Spleen (tissue), 7 donors: ENCODE results near the gene DPY19L3.

Source experiments
- CTCF ChIP-seq, 11 experiments: fragments of 200-600 bp in 7 of 11; fragments of 450-650 bp in 4 of 11; sonication (generic) in 4 of 11; IDR thresholded peaks in 8 of 11; conservative IDR thresholded peaks in 3 of 11; 1 replicate in 7 of 11; 2 replicates in 4 of 11; pipeline versions ENCODE4 v1.4.0 to v1.8.0; 2016 to 2021; ENCODE audit warnings: antibody characterized with exemption in 11 of 11, inconsistent platforms in 4 of 11, mild to moderate bottlenecking in 1 of 11
- POLR2A ChIP-seq, 3 donors: fragments of 450-650 bp; IDR thresholded peaks; one replicate each; pipeline ENCODE4 v1.5.1; 2017; ENCODE audit warnings: antibody characterized with exemption in 3 of 3, mild to moderate bottlenecking in 1 of 3
- POLR2AphosphoS5 ChIP-seq, 3 donors: sonication (generic); formaldehyde crosslinking; IDR thresholded peaks; one replicate each; pipeline ENCODE4 v1.5.1; 2017; ENCODE audit warnings: antibody characterized with exemption in 3 of 3
- donor health status: DM: no; HTN: no; CAD: no; lungs with moderate emphysema.
- donor health status: DM: no; HTN: no; CAD: no.
- donor health status: DM: no; HTN: no; CAD: no.

GRCh38 chr19:32415246-32415645 is 9.7 kb downstream of the DPY19L3 start:
- TF ChIP-seq CTCF (IDR thresholded peaks at IDR 0.05 in 8 of 11, conservative IDR thresholded peaks at IDR 0.05 in 3 of 11) (no peak), POLR2A (IDR thresholded peaks at IDR 0.05) (no peak), POLR2AphosphoS5 (IDR thresholded peaks at IDR 0.05) (no peak)
